Measurements from ENCODE around the gene CUBN.

Gene CUBN

DNA sequence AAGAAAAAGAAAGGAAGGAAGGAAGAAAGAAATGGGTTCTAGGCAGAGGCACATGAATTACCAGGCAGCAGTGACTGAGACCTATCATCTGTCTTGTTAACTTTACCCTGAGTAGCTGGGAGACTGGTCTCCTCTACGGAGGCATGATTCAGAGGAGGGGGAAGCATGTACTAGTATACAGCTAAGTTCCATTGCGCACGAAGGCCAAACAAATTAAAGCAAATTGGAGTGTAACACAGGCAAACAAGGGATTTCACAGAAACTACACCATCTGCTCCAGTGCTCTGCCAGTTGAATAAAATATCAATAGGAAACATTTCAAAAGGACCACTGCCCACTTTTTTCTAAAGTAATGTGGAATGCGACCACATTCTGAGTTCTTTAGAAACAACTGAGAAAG is 246.5 kb downstream of the CUBN start:
- Histone ChIP-seq H3K27me3 (ENCODE audit: low read depth) (no peaks in the 10 kb centered on the region; the same call in 1 of the 2 replicates), H3K4me3 (no peak overlapping the region), H3K36me3 (replicated peaks) (no peaks in the 10 kb centered on the region), H3K4me1 (no peaks in the 10 kb centered on the region), H3K9me3 (no peaks in the 10 kb centered on the region)
- no peak for DNase-seq (ENCODE audit: low spot score in 2 of 2)
- in situ Hi-C loops (cut with MboI; ENCODE audit: low sequenced_read_pairs), result no loop called here

DNA sequence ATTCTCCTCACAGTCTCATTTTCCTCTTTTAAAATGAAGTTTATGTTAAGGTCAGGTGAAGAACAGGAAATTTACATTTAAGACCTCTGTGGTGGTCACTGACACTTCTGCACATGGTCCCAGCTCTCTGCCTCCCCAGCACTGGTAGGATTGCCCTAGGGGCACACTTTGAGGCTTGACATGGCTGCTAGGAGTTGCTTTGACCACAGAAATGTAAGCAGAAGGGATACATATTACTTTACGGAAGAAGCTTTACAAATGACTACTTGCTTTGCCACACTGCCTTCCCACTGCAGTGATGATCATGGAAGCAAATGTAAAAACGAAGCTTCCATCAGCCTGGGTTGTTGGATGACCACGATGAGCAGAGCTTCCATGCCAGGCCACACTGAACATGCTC is 259.3 kb downstream of the CUBN start:
- DNase-seq (ENCODE audit: low spot score in 2 of 2), result no peak
- in situ Hi-C loops (cut with MboI; ENCODE audit: low sequenced_read_pairs), result no loop called here
- no peak overlapping the region for H3K4me3 ChIP-seq

DNA sequence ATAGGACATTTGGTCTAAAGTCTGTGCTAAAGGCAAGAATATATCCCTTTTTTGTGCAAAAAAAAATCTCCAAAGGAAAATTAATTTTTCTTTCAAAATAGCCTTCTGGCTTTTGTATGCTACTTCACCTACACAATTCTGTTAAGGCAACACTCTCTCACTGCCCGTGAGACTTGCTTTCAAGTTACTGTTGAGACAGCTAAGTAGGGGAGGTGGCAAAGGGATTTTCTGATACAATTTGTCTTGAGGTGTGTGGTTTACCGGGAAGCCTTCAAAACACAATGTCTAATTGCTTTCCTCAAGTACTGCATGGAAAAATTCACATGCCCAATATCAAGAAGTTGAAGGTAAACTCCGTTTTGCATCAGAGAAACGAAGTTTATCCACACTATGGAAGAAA is 261.6 kb downstream of the CUBN start:
- Histone ChIP-seq H3K9me3 (no peaks in the 10 kb centered on the region), H3K4me3 (no peak overlapping the region), H3K4me1 (peaks cover 12% of the 10 kb centered on the region), H3K27me3 (ENCODE audit: low read depth) (no peaks in the 10 kb centered on the region; the same call in 1 of the 2 replicates), H3K36me3 (replicated peaks) (no peaks in the 10 kb centered on the region)
- no peak for DNase-seq (ENCODE audit: low spot score in 2 of 2)
- in situ Hi-C loops (cut with MboI; ENCODE audit: low sequenced_read_pairs), result no loop called here

More for the DNA sequence above, 259.3 kb downstream of the CUBN start:
- H3K27me3 ChIP-seq (ENCODE audit: low read depth), result no peaks in the 10 kb centered on the region; the same call in 1 of the 2 replicates
- H3K4me1 ChIP-seq, result peaks cover 12% of the 10 kb centered on the region
- H3K9me3 ChIP-seq, result no peaks in the 10 kb centered on the region
- no peaks in the 10 kb centered on the region for H3K36me3 ChIP-seq (replicated peaks)

DNA sequence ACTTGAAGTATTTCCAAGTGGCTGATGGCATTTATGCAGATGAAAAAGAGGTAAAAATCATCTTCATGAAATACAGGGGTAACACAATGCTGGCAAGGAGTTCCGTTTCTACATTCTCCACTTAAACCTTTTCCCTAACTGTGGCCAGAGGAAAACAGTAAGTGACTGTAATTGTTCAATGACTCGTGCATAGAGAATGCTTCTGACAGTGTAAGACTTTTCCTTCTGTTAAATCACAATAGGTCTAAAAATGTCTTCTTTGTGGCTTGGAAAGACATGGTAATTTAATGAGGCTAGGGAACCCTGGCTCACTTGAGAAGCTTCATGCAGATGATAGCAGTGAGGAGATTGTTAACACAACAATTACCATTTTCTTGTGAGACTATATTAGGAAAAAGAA is 262.1 kb downstream of the CUBN start:
- no peak overlapping the region for H3K4me3 ChIP-seq
- H3K4me1 ChIP-seq, result peaks cover 12% of the 10 kb centered on the region
- H3K36me3 ChIP-seq (replicated peaks), result no peaks in the 10 kb centered on the region
- no peaks in the 10 kb centered on the region for H3K9me3 ChIP-seq
- H3K27me3 ChIP-seq (ENCODE audit: low read depth), result no peaks in the 10 kb centered on the region; the same call in 1 of the 2 replicates
- in situ Hi-C loops (cut with MboI; ENCODE audit: low sequenced_read_pairs), result no loop called here
- peak; percentile 19 to 82 for DNase-seq (ENCODE audit: low spot score in 2 of 2)

DNA sequence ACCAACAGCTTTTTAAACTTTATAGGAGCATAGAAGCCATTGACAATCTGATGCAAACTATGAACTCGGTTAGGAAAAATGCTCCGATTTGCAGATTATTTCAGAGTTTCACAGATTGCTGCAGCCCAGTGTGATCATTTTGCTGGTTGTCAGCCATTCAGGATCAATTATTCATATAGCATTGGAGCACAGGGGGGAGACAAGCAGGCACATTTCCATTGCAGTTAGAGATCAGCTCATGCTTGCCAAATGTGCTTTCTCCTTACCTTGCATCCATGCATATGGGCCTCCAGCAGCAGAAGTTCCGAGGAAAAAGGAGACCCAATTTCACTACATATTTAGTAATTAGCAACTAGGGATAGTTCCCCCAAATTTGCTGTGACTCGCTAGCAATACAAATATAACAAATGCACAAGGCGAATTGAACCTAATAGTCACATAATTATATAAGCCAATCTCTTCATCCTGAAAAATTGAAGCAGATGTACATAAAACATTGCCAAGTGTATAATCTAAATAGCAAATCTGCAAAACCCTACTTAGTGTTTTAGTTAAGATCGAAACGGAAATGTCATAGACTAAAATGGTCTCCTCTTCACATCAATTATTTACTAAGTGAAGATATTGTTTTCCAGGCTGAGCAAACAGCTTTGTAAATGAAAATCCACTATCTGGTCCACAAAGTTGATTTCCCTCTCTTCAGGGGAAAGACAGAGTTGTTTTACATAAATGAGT is 262.9 kb downstream of the CUBN start:
- Histone ChIP-seq H3K36me3 (replicated peaks) (no peaks in the 10 kb centered on the region), H3K27me3 (ENCODE audit: low read depth) (no peaks in the 10 kb centered on the region; the same call in 1 of the 2 replicates), H3K9me3 (no peaks in the 10 kb centered on the region), H3K4me1 (peaks cover 12% of the 10 kb centered on the region), H3K4me3 (no peak overlapping the region)
- in situ Hi-C loops (cut with MboI; ENCODE audit: low sequenced_read_pairs), result no loop called here
- no peak for DNase-seq (ENCODE audit: low spot score in 2 of 2)

DNA sequence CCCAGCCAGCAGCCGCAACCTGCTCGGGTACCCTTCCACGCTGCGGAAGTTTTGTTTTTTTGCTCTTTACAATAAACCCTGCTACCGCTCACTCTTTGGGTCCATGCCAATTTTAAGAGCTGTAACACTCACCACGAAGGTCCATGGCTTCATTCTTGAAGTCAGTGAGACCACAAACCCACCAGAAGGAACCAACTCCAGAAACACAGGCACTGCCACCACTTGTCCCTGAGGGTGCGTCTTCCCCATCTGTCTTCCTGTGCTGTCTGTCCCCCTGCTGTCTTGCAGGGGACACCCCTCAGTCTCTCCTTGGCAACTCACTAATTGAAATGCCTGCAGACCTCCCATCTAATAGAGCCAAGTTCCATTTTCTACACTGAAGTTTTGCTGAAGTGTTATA is 263.8 kb downstream of the CUBN start:
- Histone ChIP-seq H3K36me3 (replicated peaks) (no peaks in the 10 kb centered on the region), H3K4me1 (peaks cover 12% of the 10 kb centered on the region), H3K4me3 (no peak overlapping the region), H3K9me3 (no peaks in the 10 kb centered on the region), H3K27me3 (ENCODE audit: low read depth) (no peaks in the 10 kb centered on the region; the same call in 1 of the 2 replicates)
- DNase-seq (ENCODE audit: low spot score in 2 of 2), result no peak
- in situ Hi-C loops (cut with MboI; ENCODE audit: low sequenced_read_pairs), result no loop called here

DNA sequence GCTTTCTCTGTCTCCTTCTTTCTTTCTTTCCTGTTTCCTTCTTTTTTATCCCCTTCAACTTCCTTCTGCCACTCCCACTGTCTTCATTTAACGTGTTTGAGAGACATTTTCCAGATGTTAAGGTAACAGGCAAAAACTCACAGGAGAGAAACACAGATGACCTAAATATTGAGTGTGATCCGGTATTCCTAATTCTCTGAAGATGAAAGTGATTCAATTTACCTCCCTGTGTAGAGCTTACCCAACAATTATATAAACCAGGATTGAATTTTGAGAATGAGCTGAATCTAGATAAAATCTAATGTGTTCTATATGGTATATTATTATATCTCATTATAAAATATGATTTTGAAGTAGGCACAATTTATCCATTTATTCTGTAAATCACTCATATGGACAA is 265.8 kb downstream of the CUBN start:
- Histone ChIP-seq H3K27me3 (ENCODE audit: low read depth) (no peaks in the 10 kb centered on the region; the same call in 1 of the 2 replicates), H3K9me3 (no peaks in the 10 kb centered on the region), H3K4me1 (peaks cover 12% of the 10 kb centered on the region), H3K4me3 (no peak overlapping the region), H3K36me3 (replicated peaks) (no peaks in the 10 kb centered on the region)
- in situ Hi-C loops (cut with MboI; ENCODE audit: low sequenced_read_pairs), result no loop called here
- no peak for DNase-seq (ENCODE audit: low spot score in 2 of 2)

DNA sequence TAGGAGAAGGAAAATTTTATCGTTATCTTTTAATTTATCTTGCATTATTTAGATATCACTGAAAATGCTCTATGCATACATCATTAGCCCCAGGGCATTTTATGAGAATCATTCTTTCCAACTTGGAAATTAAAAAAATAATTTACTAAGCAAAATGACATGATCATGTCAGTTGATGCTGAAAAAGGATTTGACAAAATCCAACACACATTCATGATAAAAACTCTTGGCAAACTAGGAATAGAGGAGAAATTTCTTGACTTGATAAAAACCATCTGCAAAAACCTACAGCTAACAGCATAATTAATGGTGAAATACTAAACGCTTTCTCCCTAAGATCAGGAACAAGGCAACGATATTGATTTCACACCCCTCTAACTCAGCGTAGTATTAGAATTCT is 272.2 kb downstream of the CUBN start:
- Histone ChIP-seq H3K27me3 (ENCODE audit: low read depth) (no peaks in the 10 kb centered on the region; the same call in 1 of the 2 replicates), H3K4me1 (peaks cover 7% of the 10 kb centered on the region), H3K36me3 (replicated peaks) (no peaks in the 10 kb centered on the region), H3K4me3 (no peak overlapping the region), H3K9me3 (no peaks in the 10 kb centered on the region)
- in situ Hi-C loops (cut with MboI; ENCODE audit: low sequenced_read_pairs), result no loop called here
- no peak for DNase-seq (ENCODE audit: low spot score in 2 of 2)

DNA sequence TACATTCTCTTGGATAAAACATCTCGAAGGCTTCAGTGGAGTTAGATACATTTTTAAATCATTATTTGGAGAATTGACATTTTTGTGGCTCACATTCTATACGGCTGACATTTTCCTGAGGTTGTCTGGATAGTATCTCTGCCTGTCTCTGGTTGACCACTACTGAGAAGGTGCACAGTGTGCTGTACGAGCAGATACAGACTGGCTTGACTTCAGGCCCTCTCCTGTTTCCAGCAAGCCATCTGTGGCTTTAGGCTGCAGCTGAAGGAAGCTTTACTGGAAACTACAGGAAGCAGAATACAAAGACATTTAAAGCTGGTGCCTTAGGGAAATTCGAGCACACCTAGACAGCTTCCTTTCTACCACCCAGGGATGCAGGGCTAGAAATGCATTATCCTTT is 273.0 kb downstream of the CUBN start:
- Histone ChIP-seq H3K4me1 (peaks cover 7% of the 10 kb centered on the region), H3K4me3 (no peak overlapping the region), H3K9me3 (no peaks in the 10 kb centered on the region), H3K36me3 (replicated peaks) (no peaks in the 10 kb centered on the region), H3K27me3 (ENCODE audit: low read depth) (no peaks in the 10 kb centered on the region; the same call in 1 of the 2 replicates)
- in situ Hi-C loops (cut with MboI; ENCODE audit: low sequenced_read_pairs), result no loop called here
- DNase-seq (ENCODE audit: low spot score in 2 of 2), result no peak

DNA sequence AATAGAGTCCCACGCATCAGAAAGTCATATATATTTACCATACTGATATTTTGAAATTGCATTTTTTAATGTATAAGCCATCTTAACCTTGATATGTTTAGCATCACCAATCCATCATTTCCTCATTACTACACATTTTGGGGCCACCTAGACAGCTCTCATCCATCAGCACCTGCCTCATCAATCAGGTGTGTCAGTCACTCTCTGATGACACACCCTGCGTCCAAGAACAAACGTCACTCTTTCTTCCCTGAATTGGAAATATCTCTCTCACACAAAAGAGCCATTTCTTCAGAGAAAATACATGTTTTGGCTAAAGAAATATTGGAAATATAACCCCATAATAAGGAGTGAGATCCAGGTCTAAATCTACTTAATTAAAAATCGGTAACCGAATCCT is 273.5 kb downstream of the CUBN start:
- H3K4me1 ChIP-seq, result peaks cover 7% of the 10 kb centered on the region
- H3K9me3 ChIP-seq, result no peaks in the 10 kb centered on the region
- in situ Hi-C loops (cut with MboI; ENCODE audit: low sequenced_read_pairs), result no loop called here
- DNase-seq (ENCODE audit: low spot score in 2 of 2), result no peak
- H3K27me3 ChIP-seq (ENCODE audit: low read depth), result no peaks in the 10 kb centered on the region; the same call in none of the 2 replicates
- no peaks in the 10 kb centered on the region for H3K36me3 ChIP-seq (replicated peaks)
- H3K4me3 ChIP-seq, result no peak overlapping the region

DNA sequence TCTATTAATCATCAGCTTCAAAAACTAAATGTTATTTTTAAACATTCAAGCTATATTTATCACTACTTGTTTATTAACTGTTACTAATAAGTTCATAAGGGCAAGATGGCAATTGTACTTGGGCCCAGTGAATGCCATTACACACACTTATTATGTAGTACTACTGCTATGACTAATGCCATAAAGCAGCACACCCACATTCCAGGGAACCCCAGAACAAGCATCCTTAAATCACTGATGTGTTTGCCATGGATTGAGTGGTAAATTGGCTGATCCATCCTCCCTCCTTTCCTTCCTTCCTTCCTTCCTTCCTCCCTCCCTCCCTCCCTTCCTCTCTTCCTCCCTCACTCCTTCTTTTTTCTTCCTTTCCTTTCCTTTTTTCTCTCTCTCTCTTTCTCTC is 275.0 kb downstream of the CUBN start:
- no peak for DNase-seq (ENCODE audit: low spot score in 2 of 2)
- Histone ChIP-seq H3K27me3 (ENCODE audit: low read depth) (peaks cover 3% of the 10 kb centered on the region), H3K36me3 (replicated peaks) (no peaks in the 10 kb centered on the region), H3K4me3 (no peak overlapping the region), H3K9me3 (no peaks in the 10 kb centered on the region), H3K4me1 (peaks cover 7% of the 10 kb centered on the region)
- in situ Hi-C loops (cut with MboI; ENCODE audit: low sequenced_read_pairs), result no loop called here

DNA sequence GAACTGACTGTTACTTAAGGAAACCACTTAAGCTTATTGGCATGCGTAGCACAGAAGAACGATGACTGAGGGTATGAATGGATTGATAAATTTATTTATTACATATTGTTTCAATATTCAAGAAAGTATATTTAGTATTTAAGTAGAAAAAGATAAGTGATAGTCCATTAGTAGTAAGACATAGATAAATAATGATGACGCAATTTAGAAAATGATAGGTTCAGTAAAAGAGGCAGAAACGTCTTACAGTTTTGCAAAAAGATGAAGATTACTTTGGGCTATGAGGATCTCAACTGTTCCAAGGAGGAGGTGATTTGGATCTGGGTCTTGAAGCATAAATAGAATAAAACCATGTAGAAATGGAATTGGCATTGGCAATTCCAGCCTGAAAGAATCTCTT is 275.8 kb downstream of the CUBN start:
- Histone ChIP-seq H3K36me3 (replicated peaks) (no peaks in the 10 kb centered on the region), H3K4me1 (peaks cover 7% of the 10 kb centered on the region), H3K27me3 (ENCODE audit: low read depth) (peaks cover 3% of the 10 kb centered on the region; the same call in 1 of the 2 replicates), H3K9me3 (no peaks in the 10 kb centered on the region), H3K4me3 (no peak overlapping the region)
- in situ Hi-C loops (cut with MboI; ENCODE audit: low sequenced_read_pairs), result no loop called here
- DNase-seq (ENCODE audit: low spot score in 2 of 2), result no peak

DNA sequence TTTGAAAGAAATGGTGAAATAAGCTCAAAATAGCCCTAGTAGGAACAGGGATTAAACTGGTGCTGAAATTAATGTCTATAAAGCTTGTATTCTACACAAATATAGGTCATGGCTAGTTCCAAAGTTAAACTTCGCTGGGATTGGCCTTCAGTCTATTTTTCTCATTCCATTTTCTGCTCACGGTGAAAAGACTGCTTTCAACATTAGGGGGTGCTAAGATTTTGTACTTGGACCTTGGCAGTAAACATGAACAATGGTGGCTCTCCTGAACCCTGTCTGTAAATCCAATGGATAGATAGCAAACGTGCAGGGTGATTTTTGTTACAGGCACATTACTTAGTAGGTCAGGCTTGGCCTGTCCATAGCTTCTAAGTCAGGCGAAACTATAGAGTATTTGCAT is 276.4 kb downstream of the CUBN start:
- H3K4me1 ChIP-seq, result peaks cover 7% of the 10 kb centered on the region
- in situ Hi-C loops (cut with MboI; ENCODE audit: low sequenced_read_pairs), result no loop called here
- H3K9me3 ChIP-seq, result no peaks in the 10 kb centered on the region
- H3K4me3 ChIP-seq, result no peak overlapping the region
- H3K36me3 ChIP-seq (replicated peaks), result no peaks in the 10 kb centered on the region
- peaks cover 3% of the 10 kb centered on the region; the same call in 1 of the 2 replicates for H3K27me3 ChIP-seq (ENCODE audit: low read depth)
- peak in 1 of 2 experiments; percentile 41 for DNase-seq (ENCODE audit: low spot score in 2 of 2)

DNA sequence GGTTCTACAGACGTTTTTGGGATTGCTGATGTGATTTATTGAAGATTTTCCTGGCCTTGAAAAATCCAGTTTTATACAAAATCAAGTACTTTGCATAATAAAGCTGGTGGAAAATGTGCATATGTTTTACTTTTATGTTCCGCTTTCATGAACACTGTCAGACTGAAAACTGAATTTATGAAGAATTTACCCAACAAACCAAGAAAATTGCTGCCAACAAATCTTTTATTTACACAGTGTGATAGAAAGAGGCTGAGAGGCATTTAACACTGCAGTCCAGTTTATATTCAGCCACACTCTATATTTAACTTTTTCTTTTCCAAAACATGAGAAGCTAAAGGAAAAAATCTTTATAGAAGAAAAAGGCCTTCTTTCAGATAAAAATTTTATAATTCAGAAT is 277.0 kb downstream of the CUBN start:
- Histone ChIP-seq H3K4me1 (peaks cover 7% of the 10 kb centered on the region), H3K27me3 (ENCODE audit: low read depth) (peaks cover 3% of the 10 kb centered on the region; the same call in 1 of the 2 replicates), H3K9me3 (no peaks in the 10 kb centered on the region), H3K36me3 (replicated peaks) (no peaks in the 10 kb centered on the region), H3K4me3 (no peak overlapping the region)
- peak in 1 of 2 experiments; percentile 18 for DNase-seq (ENCODE audit: low spot score in 2 of 2)
- in situ Hi-C loops (cut with MboI; ENCODE audit: low sequenced_read_pairs), result no loop called here
